Thymus (tissue), 11 donors: ENCODE data around the gene C1QTNF8. TPM values are rescaled to one million over a fixed set of nuclear protein-coding genes. Genes with fewer than 3 reads are reported as not detected.

Experiments
- DNase-seq, 9 donors: peaks; one replicate each; pipeline ENCODE4 v3.0.0-alpha.2; 2013; ENCODE audit warnings: low spot score in 9 of 9, low read depth in 6 of 9, missing footprints in 1 of 9
- H3K27ac ChIP-seq, 2 donors: one replicate each; pipeline ENCODE4 v1.5.1; 2013; ENCODE audit warnings: control low read depth in 1 of 2, low read depth in 1 of 2, low read length in 1 of 2, mild to moderate bottlenecking in 1 of 2, moderate library complexity in 1 of 2
- H3K27me3 ChIP-seq, 2 donors: one replicate each; pipeline ENCODE4 v1.5.1; 2013; ENCODE audit warnings: low read length in 1 of 2; ENCODE audit not compliant: control insufficient read depth in 2 of 2, insufficient read depth in 1 of 2
- H3K36me3 ChIP-seq, 2 donors: one replicate each; pipeline ENCODE4 v1.5.1; 2013; ENCODE audit warnings: low read length in 1 of 2, mild to moderate bottlenecking in 1 of 2, moderate library complexity in 1 of 2; ENCODE audit not compliant: control insufficient read depth in 2 of 2, insufficient read depth in 2 of 2
- H3K4me1 ChIP-seq, 2 donors: one replicate each; pipeline ENCODE4 v1.5.1; 2013; ENCODE audit warnings: low read length in 2 of 2; ENCODE audit not compliant: control insufficient read depth in 2 of 2, insufficient read depth in 2 of 2
- H3K4me3 ChIP-seq, 2 donors: one replicate each; pipeline ENCODE4 v1.5.1; 2013; ENCODE audit warnings: low read length in 2 of 2, control low read depth in 1 of 2, mild to moderate bottlenecking in 1 of 2
- H3K9me3 ChIP-seq, 2 donors: one replicate each; pipeline ENCODE4 v1.5.1; 2013; ENCODE audit warnings: low read length in 1 of 2, mild to moderate bottlenecking in 1 of 2; ENCODE audit not compliant: control insufficient read depth in 2 of 2, insufficient read depth in 1 of 2
- WGBS: extraction: QIAGEN DNeasy Blood & Tissue Kit; methylation state at CpG from one replicate; pipeline ENCODE4 v1.1.7; 2013; 5-methylcytosine and 5-hydroxymethylcytosine counted together
- polyA plus RNA-seq: library from polyadenylated mRNA; stranded (reverse); fragments of 200-250 nt; gene quantifications from one replicate; pipeline ENCODE4 v1.2.3, GENCODE V29; 2013
- total RNA-seq: library from RNA; stranded (reverse); fragments of 120-200 nt; gene quantifications from one replicate; pipeline ENCODE4 v1.2.4, GENCODE V29; 2013
- donor health status: healthy.

The C1QTNF8 gene
- total and polyA plus RNA-seq, 2 donors, result 0.05 TPM; not detected in 1

DNA sequence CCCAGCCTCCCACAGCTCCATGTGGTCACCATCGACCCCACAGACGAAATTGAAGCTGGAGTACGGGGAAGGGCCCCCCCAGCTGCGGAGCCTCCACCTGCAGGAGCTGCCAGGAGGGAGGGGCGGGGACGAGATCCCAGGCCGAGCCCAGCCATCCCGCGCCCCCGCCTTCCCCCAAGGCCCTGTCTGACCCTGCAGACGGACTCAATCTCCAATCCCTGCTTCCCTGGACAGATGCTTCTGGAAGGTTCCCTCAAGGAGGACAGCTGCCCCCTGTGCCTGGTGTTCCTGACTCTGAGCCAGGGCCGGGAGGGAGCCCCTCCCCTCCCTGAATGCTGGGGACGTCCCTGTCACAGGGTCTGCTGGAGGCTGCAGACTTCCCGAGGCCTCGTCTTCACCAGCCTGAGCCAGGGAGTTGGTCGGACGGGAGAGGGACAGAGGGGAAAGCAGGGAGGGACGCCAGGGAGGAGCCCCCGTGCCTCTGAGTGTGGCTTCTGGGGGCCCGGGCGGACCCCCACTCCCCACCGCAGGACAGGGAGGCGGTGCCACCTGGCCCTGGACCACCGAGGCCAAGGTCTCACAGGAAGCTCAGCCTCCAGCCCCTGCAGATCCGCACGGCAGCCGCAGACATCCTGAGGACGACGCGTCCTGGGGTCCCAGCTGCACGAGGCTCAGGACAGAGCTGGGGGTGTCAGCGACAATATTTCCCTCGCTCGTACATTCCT, 21.3 kb upstream of the C1QTNF8 start:
- no peaks in the 10 kb centered on the region for H3K9me3 ChIP-seq
- H3K4me3 ChIP-seq, result no peak overlapping the region
- H3K27me3 ChIP-seq, result peaks cover 3 to 19% of the 10 kb centered on the region in 2 donors
- no peak overlapping the region for H3K27ac ChIP-seq
- DNase-seq, result no peak
- no peaks in the 10 kb centered on the region for H3K36me3 ChIP-seq
- no peaks in the 10 kb centered on the region for H3K4me1 ChIP-seq
- 73% methylated on average over 34 of the region's 34 CpGs for WGBS

- H3K27me3 ChIP-seq, result peaks cover 3 to 22% of the 10 kb centered on the region in 2 donors
Observed at GRCh38 chr16:1116693-1117077, 20.6 kb upstream of the C1QTNF8 start.

GRCh38 chr16:1113889-1114526, 18.0 kb upstream of the C1QTNF8 start:
- Histone ChIP-seq H3K9me3 (no peaks in the 10 kb centered on the region), H3K27me3 (peaks cover 0 to 27% of the 10 kb centered on the region in 2 donors), H3K27ac (no peak overlapping the region), H3K4me3 (no peak overlapping the region), H3K36me3 (no peaks in the 10 kb centered on the region), H3K4me1 (no peaks in the 10 kb centered on the region)
- DNase-seq, result no peak
- 88% methylated on average over 15 of the region's 15 CpGs for WGBS

More at GRCh38 chr16:1116693-1117077, 20.6 kb upstream of the C1QTNF8 start:
- Histone ChIP-seq H3K9me3 (no peaks in the 10 kb centered on the region), H3K36me3 (no peaks in the 10 kb centered on the region), H3K4me1 (no peaks in the 10 kb centered on the region), H3K4me3 (no peak overlapping the region), H3K27ac (no peak overlapping the region)
- WGBS, result 76% methylated on average over 16 of the region's 16 CpGs
- no peak for DNase-seq

DNA sequence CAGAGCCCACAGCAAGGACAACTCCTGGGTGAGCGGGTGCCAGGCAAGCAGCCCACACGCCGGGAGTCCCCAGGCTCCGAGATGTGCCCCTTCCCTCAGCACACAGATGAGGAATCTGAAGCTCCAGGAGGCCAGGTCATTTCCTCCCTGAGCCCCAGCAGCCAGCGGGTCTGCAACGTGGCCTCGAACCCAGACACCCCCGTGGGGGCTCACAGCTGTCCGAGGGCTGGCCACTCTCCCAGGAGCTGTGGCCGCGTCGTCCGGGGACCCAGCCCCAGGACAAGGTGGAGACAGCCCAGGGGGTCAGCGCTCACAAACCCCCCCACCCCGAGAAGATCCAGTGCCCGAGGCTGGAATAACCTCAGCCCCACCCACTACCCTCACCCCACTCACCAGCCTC, 17.4 kb upstream of the C1QTNF8 start:
- no peak for DNase-seq
- no peaks in the 10 kb centered on the region for H3K9me3 ChIP-seq
- H3K36me3 ChIP-seq, result no peaks in the 10 kb centered on the region
- H3K4me1 ChIP-seq, result no peaks in the 10 kb centered on the region
- WGBS, result 59% methylated on average over 16 of the region's 16 CpGs
- H3K27ac ChIP-seq, result no peak overlapping the region
- H3K4me3 ChIP-seq, result no peak overlapping the region
- H3K27me3 ChIP-seq, result peaks cover 0 to 28% of the 10 kb centered on the region in 2 donors

DNA sequence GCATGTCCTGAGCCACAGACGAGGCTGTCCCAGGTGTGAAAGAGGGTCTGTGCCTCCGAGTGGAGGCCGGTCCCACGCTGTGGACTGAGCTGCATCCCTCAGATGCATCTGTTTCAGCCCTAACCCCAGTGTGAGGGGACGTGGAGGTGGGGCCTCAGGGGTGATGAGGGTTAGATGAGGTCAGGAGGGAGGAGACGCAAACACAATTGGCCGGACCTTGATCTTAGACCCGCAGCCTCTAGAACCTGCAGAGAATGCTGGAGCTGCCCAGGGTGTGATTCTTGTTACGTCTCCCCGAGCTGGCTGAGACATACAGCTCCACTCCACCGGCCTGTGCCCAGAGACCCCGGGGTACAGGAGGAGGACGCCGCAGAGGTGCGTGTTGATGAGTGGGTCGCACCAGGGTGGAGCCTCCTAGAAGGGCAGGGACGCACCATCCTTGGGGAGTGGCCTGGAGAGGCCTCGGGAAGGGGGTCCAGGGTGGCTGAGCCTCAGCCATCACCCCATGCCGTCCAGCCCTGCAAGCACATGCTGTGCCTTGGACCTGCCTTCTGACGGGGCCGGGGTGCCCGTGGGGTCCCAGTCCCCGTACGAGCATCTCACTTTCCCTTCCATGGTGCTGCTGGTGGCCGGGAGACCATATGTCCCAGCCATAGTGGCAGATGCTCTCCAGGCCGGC, 16.6 kb upstream of the C1QTNF8 start:
- 77% methylated on average over 26 of the region's 26 CpGs for WGBS
- peaks cover 0 to 36% of the 10 kb centered on the region in 2 donors for H3K27me3 ChIP-seq
- no peak overlapping the region for H3K27ac ChIP-seq
- no peak overlapping the region for H3K4me3 ChIP-seq
- H3K36me3 ChIP-seq, result no peaks in the 10 kb centered on the region
- no peak for DNase-seq
- no peaks in the 10 kb centered on the region for H3K9me3 ChIP-seq
- H3K4me1 ChIP-seq, result no peaks in the 10 kb centered on the region

GRCh38 chr16:1109648-1110047, 13.6 kb upstream of the C1QTNF8 start:
- H3K4me1 ChIP-seq, result no peaks in the 10 kb centered on the region
- WGBS, result 51% methylated on average over 19 of the region's 19 CpGs
- no peak for DNase-seq
- no peaks in the 10 kb centered on the region for H3K36me3 ChIP-seq
- H3K9me3 ChIP-seq, result no peaks in the 10 kb centered on the region
- peaks cover 0 to 52% of the 10 kb centered on the region in 2 donors for H3K27me3 ChIP-seq
- H3K27ac ChIP-seq, result no peak overlapping the region
- no peak overlapping the region for H3K4me3 ChIP-seq

GRCh38 chr16:1108299-1109252, 12.5 kb upstream of the C1QTNF8 start:
- no peak overlapping the region for H3K27ac ChIP-seq
- H3K27me3 ChIP-seq, result peaks cover 3 to 63% of the 10 kb centered on the region in 2 donors
- H3K36me3 ChIP-seq, result no peaks in the 10 kb centered on the region
- H3K4me1 ChIP-seq, result no peaks in the 10 kb centered on the region
- no peak for DNase-seq
- no peak overlapping the region for H3K4me3 ChIP-seq
- 59% methylated on average over 42 of the region's 42 CpGs for WGBS
- no peaks in the 10 kb centered on the region for H3K9me3 ChIP-seq

GRCh38 chr16:1107731-1108130, 11.7 kb upstream of the C1QTNF8 start:
- Histone ChIP-seq H3K4me1 (no peaks in the 10 kb centered on the region), H3K27me3 (peaks cover 4 to 66% of the 10 kb centered on the region in 2 donors), H3K36me3 (no peaks in the 10 kb centered on the region), H3K9me3 (no peaks in the 10 kb centered on the region), H3K27ac (no peak overlapping the region), H3K4me3 (no peak overlapping the region)
- no peak for DNase-seq
- WGBS, result 83% methylated on average over 12 of the region's 12 CpGs
